NB4 (cell line): ENCODE measurements around the gene PIBF1.

Experiments
- POLR2A ChIP-seq: IDR thresholded peaks from 2 replicates; pipeline ENCODE4 v1.6.1; 2011; ENCODE audit warnings: mild to moderate bottlenecking; ENCODE audit not compliant: insufficient read length; ENCODE audit errors: extremely low read depth
- TF ChIP-seq, protein P1 (sequence below): IDR thresholded peaks from one replicate; pipeline ENCODE4 v1.5.1; 2012; ENCODE audit warnings: low read depth, low read length
- TF ChIP-seq, protein P2 (sequence below): IDR thresholded peaks from 2 replicates; pipeline ENCODE4 v1.6.1; 2011; ENCODE audit warnings: low read depth, low read length

DNA sequence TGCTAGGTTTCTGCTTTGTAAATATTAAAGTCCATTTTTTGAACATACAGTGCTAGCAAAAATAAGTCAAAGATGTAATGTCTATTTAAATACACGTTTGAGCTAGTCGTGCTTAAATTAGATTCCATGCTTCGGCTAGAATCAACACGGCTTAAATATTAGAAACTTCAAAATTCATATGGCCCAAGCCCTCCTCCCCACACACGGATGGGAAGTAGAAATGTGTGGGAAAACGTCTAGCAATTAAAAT is 276.1 kb downstream of the PIBF1 start:
- TF ChIP-seq, protein P1, sequence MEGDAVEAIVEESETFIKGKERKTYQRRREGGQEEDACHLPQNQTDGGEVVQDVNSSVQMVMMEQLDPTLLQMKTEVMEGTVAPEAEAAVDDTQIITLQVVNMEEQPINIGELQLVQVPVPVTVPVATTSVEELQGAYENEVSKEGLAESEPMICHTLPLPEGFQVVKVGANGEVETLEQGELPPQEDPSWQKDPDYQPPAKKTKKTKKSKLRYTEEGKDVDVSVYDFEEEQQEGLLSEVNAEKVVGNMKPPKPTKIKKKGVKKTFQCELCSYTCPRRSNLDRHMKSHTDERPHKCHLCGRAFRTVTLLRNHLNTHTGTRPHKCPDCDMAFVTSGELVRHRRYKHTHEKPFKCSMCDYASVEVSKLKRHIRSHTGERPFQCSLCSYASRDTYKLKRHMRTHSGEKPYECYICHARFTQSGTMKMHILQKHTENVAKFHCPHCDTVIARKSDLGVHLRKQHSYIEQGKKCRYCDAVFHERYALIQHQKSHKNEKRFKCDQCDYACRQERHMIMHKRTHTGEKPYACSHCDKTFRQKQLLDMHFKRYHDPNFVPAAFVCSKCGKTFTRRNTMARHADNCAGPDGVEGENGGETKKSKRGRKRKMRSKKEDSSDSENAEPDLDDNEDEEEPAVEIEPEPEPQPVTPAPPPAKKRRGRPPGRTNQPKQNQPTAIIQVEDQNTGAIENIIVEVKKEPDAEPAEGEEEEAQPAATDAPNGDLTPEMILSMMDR, result no peak
- TF ChIP-seq POLR2A, result no peak
- TF ChIP-seq, protein P2, sequence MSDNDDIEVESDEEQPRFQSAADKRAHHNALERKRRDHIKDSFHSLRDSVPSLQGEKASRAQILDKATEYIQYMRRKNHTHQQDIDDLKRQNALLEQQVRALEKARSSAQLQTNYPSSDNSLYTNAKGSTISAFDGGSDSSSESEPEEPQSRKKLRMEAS, result no peak
